OCI-LY7 (cell line): ENCODE measurements around the gene TIMM10B. TPM values are rescaled to one million over a fixed set of nuclear protein-coding genes. Genes with fewer than 3 reads are reported as not detected.

ENCODE experiments used
- BruUV-seq: library from RNA; stranded (reverse); fragments of 400-500 nt; replicated peaks from 2 replicates; lab custom pipeline; 2021; lab: Mats Ljungman, UMichigan
- CTCF ChIA-PET: fragments of 300-600 bp; sonication (Branson Sonifier 250); formaldehyde crosslinking; loops from one replicate; lab custom pipeline; 2022; ENCODE audit warnings: antibody characterized with exemption; ENCODE audit not compliant: unreplicated experiment; lab: Charles Lee
- POLR2A ChIA-PET: fragments of 300-600 bp; sonication (Branson Sonifier 250); formaldehyde crosslinking; loops from one replicate; lab custom pipeline; 2022; ENCODE audit warnings: antibody characterized with exemption; lab: Charles Lee
- DNase-seq: peaks from one replicate; pipeline ENCODE4 v3.0.0-alpha.2; 2015; ENCODE audit warnings: low spot score
- H2AFZ ChIP-seq: fragments of 200-600 bp; sonication (generic), shearing (Covaris generic); 2 replicates; pipeline ENCODE4 v1.6.1; 2014; ENCODE audit warnings: mild to moderate bottlenecking, antibody characterized with exemption, low read length, moderate library complexity
- H3K27ac ChIP-seq: fragments of 200-600 bp; sonication (generic); 2 replicates; pipeline ENCODE4 v1.5.1; 2014; ENCODE audit warnings: mixed run types, low read depth, mild to moderate bottlenecking, moderate library complexity, low read length, inconsistent platforms; ENCODE audit not compliant: poor library complexity, severe bottlenecking
- H3K36me3 ChIP-seq: fragments of 200-600 bp; sonication (generic); 2 replicates; pipeline ENCODE4 v1.6.1; 2014; ENCODE audit warnings: mild to moderate bottlenecking, antibody characterized with exemption, low read length, moderate library complexity, mixed read lengths; ENCODE audit not compliant: insufficient read depth
- H3K4me1 ChIP-seq: fragments of 200-600 bp; sonication (generic); 2 replicates; pipeline ENCODE4 v1.5.1; 2014; ENCODE audit warnings: mild to moderate bottlenecking, low read length; ENCODE audit not compliant: insufficient read depth, poor library complexity, severe bottlenecking
- H3K4me2 ChIP-seq: fragments of 200-600 bp; sonication (generic); 2 replicates; pipeline ENCODE4 v1.6.1; 2014; ENCODE audit warnings: mild to moderate bottlenecking, low read length
- H3K4me3 ChIP-seq: fragments of 200-600 bp; sonication (generic); 2 replicates; pipeline ENCODE4 v1.5.1; 2014; ENCODE audit warnings: mild to moderate bottlenecking, low read depth, low read length; ENCODE audit not compliant: poor library complexity, severe bottlenecking
- H3K79me2 ChIP-seq: fragments of 200-600 bp; sonication (generic); 2 replicates; pipeline ENCODE4 v1.6.1; 2016; ENCODE audit warnings: low read depth, mild to moderate bottlenecking, low read length, moderate library complexity, mixed read lengths; ENCODE audit not compliant: insufficient read depth
- H3K9me2 ChIP-seq: fragments of 200-600 bp; sonication (generic); 2 replicates; pipeline ENCODE4 v1.6.1; 2016; ENCODE audit warnings: mild to moderate bottlenecking, low read length, mixed read lengths; ENCODE audit not compliant: insufficient read depth
- H3K9me3 ChIP-seq: fragments of 200-600 bp; sonication (generic); 2 replicates; pipeline ENCODE4 v1.6.1; 2014; ENCODE audit warnings: mild to moderate bottlenecking, mixed run types, low read length, mixed read lengths
- H4K20me1 ChIP-seq: fragments of 200-600 bp; sonication (generic); 2 replicates; pipeline ENCODE4 v1.6.1; 2014; ENCODE audit warnings: mild to moderate bottlenecking, antibody characterized with exemption, low read length, moderate library complexity, mixed read lengths; ENCODE audit not compliant: insufficient read depth
- CTCF ChIP-seq: fragments of 200-600 bp; sonication (generic); conservative IDR thresholded peaks from 2 replicates; pipeline ENCODE4 v1.5.1; 2014; ENCODE audit warnings: mild to moderate bottlenecking, antibody characterized with exemption, low read length, moderate library complexity, mixed read lengths
- EZH2phosphoT487 ChIP-seq: fragments of 200-600 bp; sonication (generic); IDR thresholded peaks from 2 replicates; pipeline ENCODE4 v1.6.1; 2018; ENCODE audit warnings: low read depth, borderline replicate concordance, mild to moderate bottlenecking, mixed run types, antibody characterized with exemption, low read length, moderate library complexity, mixed read lengths
- intact Hi-C: fragments of 100-400 bp; cut with micrococcal nuclease; formaldehyde crosslinking; loops from one replicate; pipeline ENCODE4 v1.10.0; 2022; ENCODE audit not compliant: unreplicated experiment
- total RNA-seq, 2 experiments: library from RNA; depleted of rRNA in 1 of 2; stranded (reverse); fragments of >200 nt in 1 of 2; shearing (Covaris generic) in 1 of 2; gene quantifications; 2 replicates each; pipeline ENCODE4 v1.2.3, GENCODE V29; 2014 to 2022

The TIMM10B gene
- total RNA-seq, 2 experiments from 2014 or later = 43.7 to 54.6 TPM

- no TSS peak for BruUV-seq
- Histone ChIP-seq H3K4me2 (no peak overlapping the region), H3K9me2 (no peaks in the 10 kb centered on the region), H3K79me2 (no peaks in the 10 kb centered on the region), H3K36me3 (peaks cover 21% of the 10 kb centered on the region; the same call in 1 of the 2 replicates), H4K20me1 (no peaks in the 10 kb centered on the region), H3K9me3 (no peaks in the 10 kb centered on the region), H2AFZ (no peak overlapping the region), H3K4me3 (no peak overlapping the region), H3K4me1 (peaks cover 12% of the 10 kb centered on the region), H3K27ac (no peak overlapping the region)
- POLR2A ChIA-PET = interaction anchor here (0.6 to 1.1 kb wide), 2 partner anchors 142 to 311 kb away, joined by 3 to 4 read pairs; no protein-coding TSS in a partner anchor
- CTCF ChIA-PET = interaction anchor here (0.6 to 1.7 kb wide), 7 partner anchors 112 to 224 kb away, joined by 3 to 6 read pairs (median 3); partner anchors contain the start of genes APBB1 and MRPL17
- no peak for DNase-seq
- intact Hi-C loops = loop anchor here (1.0 kb wide), 2 partner anchors 152 to 175 kb away; partner anchors contain the start of gene MRPL17
- no peak for TF ChIP-seq CTCF
- no peak for TF ChIP-seq EZH2phosphoT487
Observed at GRCh38 chr11:6530848-6531247, 49.5 kb downstream of the TIMM10B start.

- intact Hi-C loops = loop anchor here (1.0 kb wide), 2 partner anchors 152 to 175 kb away; partner anchors contain the start of gene MRPL17
- BruUV-seq = no TSS peak
- no peaks in the 10 kb centered on the region for H4K20me1 ChIP-seq
- ChIA-PET CTCF (interaction anchor here (0.6 to 1.7 kb wide), 7 partner anchors 112 to 223 kb away, joined by 3 to 6 read pairs (median 3); partner anchors contain the start of genes APBB1 and MRPL17), POLR2A (interaction anchor here (0.5 to 1.1 kb wide), 3 partner anchors 142 to 311 kb away, joined by 3 to 4 read pairs (median 3); no protein-coding TSS in a partner anchor)
- H3K9me3 ChIP-seq = no peaks in the 10 kb centered on the region
- peaks cover 7% of the 10 kb centered on the region for H3K4me1 ChIP-seq
- peaks cover 21% of the 10 kb centered on the region; the same call in 1 of the 2 replicates for H3K36me3 ChIP-seq
- H3K4me2 ChIP-seq = no peak overlapping the region
- no peak overlapping the region for H3K27ac ChIP-seq
- no peak for TF ChIP-seq EZH2phosphoT487
- TF ChIP-seq CTCF = peak; percentile 94
- H3K4me3 ChIP-seq = no peak overlapping the region
- no peaks in the 10 kb centered on the region for H3K79me2 ChIP-seq
- H2AFZ ChIP-seq = no peak overlapping the region
- no peaks in the 10 kb centered on the region for H3K9me2 ChIP-seq
- DNase-seq = peak; percentile 50
Observed at GRCh38 chr11:6531267-6531752, 50.0 kb downstream of the TIMM10B start.

Other genes starting within 250 kb of the TIMM10B start
- 15.7 and 20.1 TPM in 2 replicates for gene FHIP1B, start 246.9 kb upstream of the TIMM10B start, total RNA-seq (2014; rRNA removed; shearing (Covaris generic))
- 19.9 and 21.2 TPM in 2 replicates for gene FHIP1B, start 246.9 kb upstream of the TIMM10B start, total RNA-seq (2022)
- gene CNGA4, start 242.4 kb upstream of the TIMM10B start, total RNA-seq (2014; rRNA removed; shearing (Covaris generic)) = 0.28 and 0.67 TPM in 2 replicates
- gene CNGA4, start 242.4 kb upstream of the TIMM10B start, total RNA-seq (2022) = 0.97 and 1.0 TPM in 2 replicates
- gene CCKBR, start 221.7 kb upstream of the TIMM10B start, total RNA-seq (2014; rRNA removed; shearing (Covaris generic)) = not detected in 2 replicates
- not detected in 2 replicates for gene CCKBR, start 221.7 kb upstream of the TIMM10B start, total RNA-seq (2022)
- gene CAVIN3, start 161.0 kb upstream of the TIMM10B start, total RNA-seq (2014; rRNA removed; shearing (Covaris generic)) = not detected in 2 replicates
- not detected in 2 replicates for gene CAVIN3, start 161.0 kb upstream of the TIMM10B start, total RNA-seq (2022)
- gene SMPD1, start 91.0 kb upstream of the TIMM10B start, total RNA-seq (2014; rRNA removed; shearing (Covaris generic)) = 5.1 and 5.4 TPM in 2 replicates
- gene SMPD1, start 91.0 kb upstream of the TIMM10B start, total RNA-seq (2022) = 11.5 and 11.9 TPM in 2 replicates
- 30.4 and 36.1 TPM in 2 replicates for gene APBB1, start 62.4 kb upstream of the TIMM10B start, total RNA-seq (2014; rRNA removed; shearing (Covaris generic))
- 25.5 and 28.3 TPM in 2 replicates for gene APBB1, start 62.4 kb upstream of the TIMM10B start, total RNA-seq (2022)
- gene HPX, start 40.5 kb upstream of the TIMM10B start, total RNA-seq (2014; rRNA removed; shearing (Covaris generic)) = 0.16 TPM in 1 of 2 replicates, not detected in the other
- 1.2 and 5.2 TPM in 2 replicates for gene HPX, start 40.5 kb upstream of the TIMM10B start, total RNA-seq (2022)
- gene TRIM3, start 7.6 kb upstream of the TIMM10B start, total RNA-seq (2014; rRNA removed; shearing (Covaris generic)) = 8.5 and 21.3 TPM in 2 replicates
- gene TRIM3, start 7.6 kb upstream of the TIMM10B start, total RNA-seq (2022) = 14.7 and 15.5 TPM in 2 replicates
- gene ARFIP2, start 170 bp upstream of the TIMM10B start, total RNA-seq (2014; rRNA removed; shearing (Covaris generic)) = 40.7 and 55.9 TPM in 2 replicates
- 44.0 and 49.0 TPM in 2 replicates for gene ARFIP2, start 170 bp upstream of the TIMM10B start, total RNA-seq (2022)
- 19.3 and 24.3 TPM in 2 replicates for gene DNHD1, start 15.8 kb downstream of the TIMM10B start, total RNA-seq (2014; rRNA removed; shearing (Covaris generic))
- 52.7 and 56.6 TPM in 2 replicates for gene DNHD1, start 15.8 kb downstream of the TIMM10B start, total RNA-seq (2022)
- 26.4 and 29.4 TPM in 2 replicates for gene RRP8, start 122.1 kb downstream of the TIMM10B start, total RNA-seq (2014; rRNA removed; shearing (Covaris generic))
- 25.0 and 33.6 TPM in 2 replicates for gene RRP8, start 122.1 kb downstream of the TIMM10B start, total RNA-seq (2022)
- 52.0 and 64.8 TPM in 2 replicates for gene ILK, start 122.3 kb downstream of the TIMM10B start, total RNA-seq (2014; rRNA removed; shearing (Covaris generic))
- gene ILK, start 122.3 kb downstream of the TIMM10B start, total RNA-seq (2022) = 80.3 and 88.2 TPM in 2 replicates
- 97.0 and 117 TPM in 2 replicates for gene TAF10, start 130.7 kb downstream of the TIMM10B start, total RNA-seq (2014; rRNA removed; shearing (Covaris generic))
- gene TAF10, start 130.7 kb downstream of the TIMM10B start, total RNA-seq (2022) = 139 and 146 TPM in 2 replicates
- 11.9 and 16.6 TPM in 2 replicates for gene TPP1, start 137.9 kb downstream of the TIMM10B start, total RNA-seq (2014; rRNA removed; shearing (Covaris generic))
- 41.1 and 45.4 TPM in 2 replicates for gene TPP1, start 137.9 kb downstream of the TIMM10B start, total RNA-seq (2022)
- 0.67 and 1.1 TPM in 2 replicates for gene DCHS1, start 174.3 kb downstream of the TIMM10B start, total RNA-seq (2014; rRNA removed; shearing (Covaris generic))
- 0.53 and 0.67 TPM in 2 replicates for gene DCHS1, start 174.3 kb downstream of the TIMM10B start, total RNA-seq (2022)
- gene MRPL17, start 201.8 kb downstream of the TIMM10B start, total RNA-seq (2014; rRNA removed; shearing (Covaris generic)) = 46.8 and 59.7 TPM in 2 replicates
- 43.0 and 44.0 TPM in 2 replicates for gene MRPL17, start 201.8 kb downstream of the TIMM10B start, total RNA-seq (2022)